Lung (tissue), 12 donors: ENCODE results near the gene GMEB2. TPM values are rescaled to one million over a fixed set of nuclear protein-coding genes. Genes with fewer than 3 reads are reported as not detected.
"Not testable (repeated sequence)": the region's sequence is repeated elsewhere in the genome, so short reads cannot be mapped to it uniquely, and the experiment has no call there.

Source experiments
- ATAC-seq: fragments of 200-7000 bp; cut with Tn5 transposase; one replicate; pipeline ENCODE4 v1.9.1; 2020; ENCODE audit warnings: moderate number of reproducible peaks; ENCODE audit not compliant: insufficient read depth, low FRiP score
- DNase-seq, 3 donors: peaks; one replicate each; pipeline ENCODE4 v3.0.0-alpha.2; 2013 to 2017
- H3K27ac ChIP-seq, 2 donors: one replicate each; pipeline ENCODE4 v1.5.1; 2013; ENCODE audit warnings: mild to moderate bottlenecking in 2 of 2, moderate library complexity in 2 of 2, control low read depth in 1 of 2, inconsistent platforms in 1 of 2, low read depth in 1 of 2, low read length in 1 of 2
- H3K27me3 ChIP-seq, 3 donors: one replicate each; pipeline ENCODE4 v1.5.1; 2013; ENCODE audit warnings: low read length in 2 of 3; ENCODE audit not compliant: control insufficient read depth in 3 of 3, insufficient read depth in 3 of 3
- H3K36me3 ChIP-seq, 4 donors: one replicate each; pipeline ENCODE4 v1.5.1; 2013; ENCODE audit warnings: low read length in 4 of 4, mild to moderate bottlenecking in 1 of 4, moderate library complexity in 1 of 4; ENCODE audit not compliant: control insufficient read depth in 4 of 4, insufficient read depth in 4 of 4
- H3K4me1 ChIP-seq, 5 donors: one replicate each; pipeline ENCODE4 v1.5.1; 2013; ENCODE audit warnings: low read length in 5 of 5, mild to moderate bottlenecking in 2 of 5, moderate library complexity in 1 of 5; ENCODE audit not compliant: control insufficient read depth in 5 of 5, insufficient read depth in 5 of 5
- H3K4me3 ChIP-seq: one replicate; pipeline ENCODE4 v1.5.1; 2013; ENCODE audit warnings: mild to moderate bottlenecking, control low read depth, moderate library complexity
- H3K9ac ChIP-seq, 2 donors: one replicate each; pipeline ENCODE4 v1.5.1; 2013; ENCODE audit warnings: low read length in 2 of 2, control low read depth in 1 of 2; ENCODE audit not compliant: insufficient read depth in 1 of 2
- H3K9me3 ChIP-seq, 4 donors: one replicate each; pipeline ENCODE4 v1.5.1; 2013; ENCODE audit warnings: low read length in 3 of 4, mild to moderate bottlenecking in 1 of 4, moderate library complexity in 1 of 4; ENCODE audit not compliant: control insufficient read depth in 4 of 4, insufficient read depth in 3 of 4
- CTCF ChIP-seq: IDR thresholded peaks from 2 replicates; pipeline ENCODE4 v1.5.1; 2012; ENCODE audit warnings: mild to moderate bottlenecking; ENCODE audit errors: control extremely low read depth, extremely low read depth
- WGBS, 2 donors: extraction: QIAGEN DNeasy Blood & Tissue Kit; methylation state at CpG; one replicate each; pipeline ENCODE4 v1.1.7; 2013; 5-methylcytosine and 5-hydroxymethylcytosine counted together
- polyA plus RNA-seq, 2 donors: library from polyadenylated mRNA; stranded (reverse); fragments of 200-250 nt; gene quantifications; one replicate each; pipeline ENCODE4 v1.2.1, GENCODE V29; 2013
- total RNA-seq, 2 donors: library from RNA; depleted of rRNA in 1 of 2; stranded (reverse); fragments of >200 nt in 1 of 2; gene quantifications; one replicate each; pipeline ENCODE4 v1.2.1, GENCODE V29; 2014 to 2021
- donor health status: control.
- donor health status: control.
- donor health status: Bipolar disorder and iron deficiency.
- donor health status: healthy.
- donor health status: DM: yes; HTN: yes; CAD: no.

Gene GMEB2
- total and polyA plus RNA-seq, 4 donors, result 7.6 to 12.9 (median 10.3) TPM

DNA sequence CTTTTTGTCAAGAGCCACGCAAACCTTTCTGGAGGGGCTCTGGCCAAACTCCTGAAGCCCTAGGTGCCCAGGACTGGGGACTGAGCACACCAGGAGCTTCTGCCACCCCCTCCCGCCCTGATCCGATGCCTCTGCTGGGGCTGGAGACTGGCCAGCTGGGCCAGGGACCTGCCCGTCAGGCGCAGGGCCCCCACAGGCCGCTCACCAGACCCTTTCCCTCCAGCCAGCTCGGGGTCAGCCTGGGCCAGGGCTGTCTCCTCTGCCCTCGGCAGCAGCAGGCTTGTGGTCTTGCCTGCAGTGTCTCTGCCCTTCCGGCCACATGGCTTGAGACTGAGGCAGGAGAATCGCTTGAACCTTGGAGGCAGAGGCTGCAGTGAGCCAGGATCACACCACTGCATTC is 45.8 kb upstream of the GMEB2 start:
- no peak overlapping the region for H3K9ac ChIP-seq
- H3K27ac ChIP-seq, result no peak overlapping the region
- no peak for DNase-seq
- H3K27me3 ChIP-seq, result no peaks in the 10 kb centered on the region
- WGBS, 2 donors, result 96% methylated on average over 10 of the region's 10 CpGs
- H3K4me1 ChIP-seq, result no peaks in the 10 kb centered on the region
- ATAC-seq, result no peak
- H3K9me3 ChIP-seq, result no peaks in the 10 kb centered on the region
- TF ChIP-seq CTCF, result no peak
- H3K4me3 ChIP-seq, result no peak overlapping the region
- peaks cover 6 to 41% (median 17%) of the 10 kb centered on the region in 4 donors for H3K36me3 ChIP-seq

DNA sequence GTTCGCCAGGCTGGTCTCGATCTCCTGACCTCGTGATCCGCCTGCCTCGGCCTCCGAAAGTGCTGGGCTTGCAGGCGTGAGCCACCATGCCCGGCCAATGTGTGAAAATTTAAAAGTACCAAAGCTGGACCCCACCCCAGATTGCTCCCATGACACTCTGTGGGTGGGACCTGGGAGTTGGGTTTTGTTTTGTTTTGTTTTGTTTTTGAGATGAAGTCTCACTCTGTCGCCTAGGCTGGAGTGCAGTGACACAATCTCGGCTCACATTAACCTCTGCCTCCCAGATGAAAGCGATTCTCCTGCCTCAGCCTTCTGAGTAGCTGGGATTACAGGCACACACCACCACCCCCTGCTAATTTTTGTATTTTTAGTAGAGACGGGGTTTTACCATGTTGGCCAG is 44.8 kb upstream of the GMEB2 start:
- 92 to 96% methylated on average over 12 of the region's 12 CpGs for WGBS, 2 donors
- not testable (repeated sequence) for H3K27ac ChIP-seq, H3K9ac ChIP-seq, H3K4me1 ChIP-seq, H3K27me3 ChIP-seq, DNase-seq, H3K9me3 ChIP-seq, ATAC-seq, H3K4me3 ChIP-seq
- peaks cover 6 to 48% (median 22%) of the 10 kb centered on the region in 4 donors for H3K36me3 ChIP-seq

- 88 to 96% methylated on average over 11 of the region's 11 CpGs for WGBS, 2 donors
- no peak overlapping the region for H3K27ac ChIP-seq
- no peaks in the 10 kb centered on the region for H3K4me1 ChIP-seq
- DNase-seq, result no peak
- no peaks in the 10 kb centered on the region for H3K27me3 ChIP-seq
- H3K36me3 ChIP-seq, result peaks cover 0 to 52% (median 18%) of the 10 kb centered on the region in 4 donors
- ATAC-seq, result no peak
- no peaks in the 10 kb centered on the region for H3K9me3 ChIP-seq
- H3K4me3 ChIP-seq, result no peak overlapping the region
- no peak overlapping the region for H3K9ac ChIP-seq
- TF ChIP-seq CTCF, result no peak
These were observed 41.5 kb upstream of the GMEB2 start for GRCh38 chr20:63668351-63668750.

- no peak for ATAC-seq
- Histone ChIP-seq H3K27ac (no peak overlapping the region), H3K36me3 (peaks cover 0 to 56% (median 18%) of the 10 kb centered on the region in 4 donors), H3K9ac (no peak overlapping the region), H3K4me3 (no peak overlapping the region), H3K4me1 (no peaks in the 10 kb centered on the region), H3K9me3 (no peaks in the 10 kb centered on the region), H3K27me3 (no peaks in the 10 kb centered on the region)
- WGBS, 2 donors, result 92 to 96% methylated on average over 16 of the region's 16 CpGs
- DNase-seq, result no peak
- no peak for TF ChIP-seq CTCF
These were observed 41.0 kb upstream of the GMEB2 start for GRCh38 chr20:63667858-63668257.
